Immature natural killer cell (primary cell): Measurements from ENCODE around the gene AKAP5. TPM values are rescaled to one million over a fixed set of nuclear protein-coding genes. Genes with fewer than 3 reads are reported as not detected.

Experiments used
- DNase-seq, 3 donors: peaks; one replicate each; pipeline ENCODE4 v3.0.0; 2022; ENCODE audit warnings: mixed read lengths in 1 of 3
- H3K27ac Mint-ChIP-seq, 6 donors: one replicate each; pipeline ENCODE4 v1.8.0; 2020; ENCODE audit warnings: mixed read lengths in 6 of 6, mild to moderate bottlenecking in 5 of 6, inconsistent platforms in 4 of 6, moderate library complexity in 3 of 6
- H3K27me3 Mint-ChIP-seq, 3 donors: one replicate each; pipeline ENCODE4 v1.8.0; 2020 to 2021; ENCODE audit warnings: low read depth in 3 of 3, mild to moderate bottlenecking in 3 of 3, mixed read lengths in 3 of 3, moderate library complexity in 3 of 3, inconsistent platforms in 1 of 3
- H3K36me3 Mint-ChIP-seq, 3 donors: one replicate each; pipeline ENCODE4 v1.8.0; 2020; ENCODE audit warnings: mixed read lengths in 3 of 3, inconsistent platforms in 2 of 3, mild to moderate bottlenecking in 2 of 3
- H3K4me1 Mint-ChIP-seq, 2 donors: one replicate each; pipeline ENCODE4 v1.8.0; 2020; ENCODE audit warnings: inconsistent platforms in 2 of 2, mild to moderate bottlenecking in 2 of 2, mixed read lengths in 2 of 2, moderate library complexity in 1 of 2
- H3K4me3 Mint-ChIP-seq, 5 donors: one replicate each; pipeline ENCODE4 v1.8.0; 2020; ENCODE audit warnings: mild to moderate bottlenecking in 5 of 5, mixed read lengths in 5 of 5, inconsistent platforms in 3 of 5, moderate library complexity in 3 of 5
- H3K9me3 Mint-ChIP-seq, 6 donors: one replicate each; pipeline ENCODE4 v1.8.0; 2020; ENCODE audit warnings: mild to moderate bottlenecking in 6 of 6, mixed read lengths in 6 of 6, inconsistent platforms in 4 of 6, moderate library complexity in 3 of 6
- polyA plus RNA-seq, 3 donors: library from polyadenylated mRNA; unstranded; fragments of 300-500 nt; fragmentation: Illumina TruSeq; gene quantifications; one replicate each; pipeline ENCODE4 v1.2.3, GENCODE V29; 2021

AKAP5 gene
- polyA plus RNA-seq, 3 donors from 2014 or later, result 1.5 to 5.8 (median 4.2) TPM

DNA sequence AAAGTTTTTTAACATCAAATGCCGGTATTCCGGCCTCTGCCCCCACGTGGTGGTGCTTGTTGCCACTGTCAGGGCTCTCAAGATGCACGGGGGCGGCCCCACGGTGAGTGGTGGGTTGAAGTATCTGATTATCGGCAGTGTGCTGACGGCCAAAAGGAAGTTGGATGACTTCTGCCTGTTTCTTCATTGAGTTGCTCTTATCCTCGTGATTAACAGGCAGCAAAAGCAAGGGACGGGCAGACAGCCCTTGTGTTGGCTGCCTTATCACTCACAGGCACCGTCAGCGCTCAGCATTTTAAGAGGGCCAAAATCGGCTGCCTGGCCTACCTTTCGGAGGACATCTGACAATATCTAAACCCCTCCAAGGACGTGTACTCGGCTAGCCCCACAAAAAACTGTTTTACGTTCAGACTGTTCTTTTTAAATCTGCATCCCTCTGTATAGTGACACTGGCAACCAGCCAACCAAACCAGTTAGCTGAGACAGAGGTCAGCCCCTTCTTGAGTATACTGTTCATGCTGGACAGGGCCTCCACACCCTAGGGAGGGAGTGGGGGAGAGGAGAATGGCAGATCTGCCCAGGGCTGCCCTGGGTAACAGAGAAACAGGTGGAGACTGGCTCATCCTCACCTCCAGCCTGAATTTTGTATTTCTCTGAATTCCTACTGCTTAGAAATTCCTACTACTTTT, 22.9 kb upstream of the AKAP5 start:
- peaks cover 51 to 57% of the 10 kb centered on the region in 2 donors for H3K4me1 Mint-ChIP-seq
- H3K27ac Mint-ChIP-seq, result peak overlapping the region in 2 of 6 donors; percentile 15 to 58
- DNase-seq, result no peak
- no peak overlapping the region for H3K4me3 Mint-ChIP-seq
- no peaks in the 10 kb centered on the region for H3K9me3 Mint-ChIP-seq
- H3K36me3 Mint-ChIP-seq, result peaks cover 12 to 33% (median 25%) of the 10 kb centered on the region in 3 donors
- peaks cover 2 to 7% (median 3%) of the 10 kb centered on the region in 3 donors for H3K27me3 Mint-ChIP-seq

DNA sequence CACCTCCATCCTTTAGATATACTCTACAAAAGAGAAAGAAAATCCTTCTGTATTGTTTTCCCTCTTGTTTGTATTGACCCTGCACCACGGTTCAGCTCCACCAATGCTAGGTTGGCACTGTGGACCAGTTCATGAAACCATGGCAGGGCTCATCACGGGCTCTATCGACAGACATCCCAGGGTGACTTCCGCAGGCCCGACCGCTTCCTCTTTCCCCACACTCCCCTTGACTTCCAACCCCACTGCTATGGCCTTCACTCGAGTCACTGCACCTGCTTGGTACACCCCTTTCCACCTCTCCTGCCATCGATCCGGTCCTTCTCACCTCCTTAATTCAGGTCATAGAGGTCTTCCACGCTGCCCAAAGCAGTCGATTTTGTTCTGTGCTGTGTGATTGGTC, 21.2 kb upstream of the AKAP5 start:
- no peaks in the 10 kb centered on the region for H3K9me3 Mint-ChIP-seq
- H3K4me1 Mint-ChIP-seq, result peaks cover 53 to 59% of the 10 kb centered on the region in 2 donors
- peaks cover 6 to 15% (median 8%) of the 10 kb centered on the region in 3 donors for H3K27me3 Mint-ChIP-seq
- peak overlapping the region; percentile 57 to 76 (median 72) for H3K4me3 Mint-ChIP-seq
- H3K27ac Mint-ChIP-seq, result peak overlapping the region; percentile 88 to 99 (median 96)
- peaks cover 8 to 25% (median 17%) of the 10 kb centered on the region in 3 donors for H3K36me3 Mint-ChIP-seq
- no peak for DNase-seq

DNA sequence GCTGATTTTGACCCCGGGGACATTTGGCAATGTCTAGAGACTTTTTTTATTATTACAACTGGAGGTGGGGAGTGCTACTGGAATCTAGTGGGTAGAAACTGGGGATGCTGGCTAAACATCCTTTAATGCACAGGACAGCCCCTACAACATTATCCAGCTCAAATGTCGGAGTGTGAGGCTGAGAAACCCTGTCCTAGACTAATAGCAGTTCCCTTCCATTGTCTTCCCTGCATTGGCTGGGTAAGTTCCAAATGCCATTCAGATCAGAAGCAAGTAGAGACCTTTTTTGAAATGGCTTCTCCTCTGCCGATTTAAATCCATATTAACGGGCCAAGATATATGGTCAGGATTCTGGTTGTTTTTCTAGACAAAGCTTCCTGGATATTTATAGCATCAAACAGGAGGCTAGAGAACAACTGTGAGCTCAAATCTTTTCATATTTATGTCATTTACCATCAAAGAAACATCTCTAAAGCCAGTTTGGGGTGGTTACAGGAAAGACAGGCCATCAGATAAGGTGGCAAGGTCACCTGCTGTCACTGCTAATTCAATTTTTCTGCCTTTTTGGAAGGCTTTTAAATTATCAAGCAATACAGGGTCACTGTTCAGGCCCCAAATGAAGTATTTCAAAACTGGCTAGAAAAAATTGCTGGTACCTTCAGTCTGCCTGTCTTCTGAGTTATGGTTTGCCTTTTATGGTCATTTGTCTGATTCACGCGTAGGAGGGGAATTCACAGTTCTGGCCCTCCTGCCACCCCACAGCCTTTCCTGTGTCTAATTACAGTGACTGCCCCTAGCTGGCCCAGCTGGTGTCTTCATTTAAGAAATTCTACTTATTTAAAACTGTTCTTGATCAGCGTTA, 20.1 kb upstream of the AKAP5 start:
- Mint-ChIP-seq H3K27ac (peak overlapping the region; percentile 88 to 99 (median 96)), H3K4me3 (peak overlapping the region; percentile 57 to 76 (median 72)), H3K27me3 (peaks cover 6 to 15% (median 8%) of the 10 kb centered on the region in 3 donors), H3K36me3 (peaks cover 8 to 22% (median 16%) of the 10 kb centered on the region in 3 donors), H3K4me1 (peaks cover 58 to 60% of the 10 kb centered on the region in 2 donors), H3K9me3 (no peaks in the 10 kb centered on the region)
- DNase-seq, result peak; percentile 77 to 81 (median 78)

DNA sequence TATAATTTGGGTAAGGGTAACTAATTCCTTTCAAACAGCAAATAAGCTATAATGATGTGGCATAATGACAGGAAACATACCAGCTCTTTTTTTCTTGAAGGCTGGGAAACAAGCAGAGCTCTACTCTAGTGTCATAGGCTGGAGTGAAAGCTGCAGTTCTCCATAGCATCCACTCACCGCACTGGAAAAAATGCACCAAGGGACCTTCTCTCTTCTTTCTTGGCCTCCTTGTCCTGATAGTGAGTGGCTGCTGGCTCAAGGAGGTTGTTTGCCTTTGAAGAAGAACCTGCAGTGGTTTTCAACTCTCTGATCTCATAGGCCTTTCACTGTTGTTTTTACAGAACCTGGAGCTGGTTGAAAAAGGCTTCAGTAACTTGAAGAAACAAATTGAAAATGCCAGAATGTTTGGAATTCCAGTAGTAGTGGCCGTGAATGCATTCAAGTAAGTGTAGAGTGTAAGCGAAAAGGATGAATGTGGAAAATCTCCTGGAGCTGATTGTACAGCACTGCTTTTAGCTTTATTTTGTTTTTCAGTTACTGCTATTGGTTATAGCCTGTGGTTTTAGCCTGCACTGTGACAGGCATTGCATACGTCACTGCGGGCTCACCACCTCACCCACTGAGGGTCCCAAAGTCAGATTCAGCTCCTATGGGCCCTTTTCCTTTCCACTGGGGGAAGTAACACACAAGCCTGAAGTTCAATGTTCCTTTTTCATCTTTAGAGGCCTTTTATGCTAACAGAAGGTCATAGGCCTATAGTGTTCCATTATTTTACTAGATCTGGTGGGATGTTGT, 17.2 kb upstream of the AKAP5 start:
- Mint-ChIP-seq H3K36me3 (peaks cover 7 to 16% (median 10%) of the 10 kb centered on the region in 3 donors), H3K4me3 (peak overlapping the region; percentile 49 to 71 (median 68)), H3K27me3 (peaks cover 6 to 15% (median 8%) of the 10 kb centered on the region in 3 donors), H3K27ac (peak overlapping the region; percentile 95 to 98 (median 96)), H3K4me1 (peaks cover 65 to 69% of the 10 kb centered on the region in 2 donors), H3K9me3 (no peaks in the 10 kb centered on the region)
- peak; percentile 79 to 88 (median 80) for DNase-seq

DNA sequence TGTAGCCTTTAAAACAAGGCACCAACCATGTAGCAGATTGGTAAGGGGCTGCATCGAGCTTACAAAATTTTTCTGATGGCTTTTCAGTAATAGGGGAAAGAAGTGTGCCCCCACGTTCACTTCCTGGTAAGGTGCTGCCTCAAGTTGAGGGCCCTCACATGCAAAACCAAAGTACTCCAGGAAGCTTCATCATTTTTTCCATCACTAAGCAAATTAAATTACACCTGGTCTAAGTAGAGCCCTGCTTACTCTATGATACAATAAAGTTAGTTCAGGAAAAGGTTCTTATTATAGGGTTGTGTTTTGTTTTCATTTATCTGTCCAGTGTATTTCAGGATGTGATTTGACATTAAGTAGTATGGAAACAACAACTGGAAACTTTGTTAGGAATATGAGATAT, 15.0 kb upstream of the AKAP5 start:
- Mint-ChIP-seq H3K4me1 (peaks cover 45 to 48% of the 10 kb centered on the region in 2 donors), H3K9me3 (no peaks in the 10 kb centered on the region), H3K36me3 (peaks cover 4 to 17% (median 9%) of the 10 kb centered on the region in 3 donors), H3K4me3 (peak overlapping the region in 1 of 5 donors; percentile 52), H3K27me3 (peaks cover 6 to 13% (median 8%) of the 10 kb centered on the region in 3 donors), H3K27ac (peak overlapping the region; percentile 70 to 96 (median 82))
- DNase-seq, result no peak

DNA sequence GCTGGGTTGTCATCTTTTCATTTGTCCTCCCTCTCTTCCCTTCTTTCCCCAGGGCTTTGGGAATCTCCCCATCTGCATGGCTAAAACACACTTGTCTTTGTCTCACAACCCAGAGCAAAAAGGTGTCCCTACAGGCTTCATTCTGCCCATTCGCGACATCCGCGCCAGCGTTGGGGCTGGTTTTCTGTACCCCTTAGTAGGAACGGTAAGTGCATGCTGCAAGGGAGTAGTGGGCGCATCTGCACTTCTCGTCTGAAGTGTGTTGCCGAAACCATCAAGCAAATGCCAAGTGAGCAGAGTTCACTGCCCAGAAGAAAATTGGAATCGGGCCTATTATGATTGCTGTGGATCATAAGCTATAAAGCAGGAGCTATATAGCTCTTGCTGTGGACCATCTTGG, 10.6 kb upstream of the AKAP5 start:
- Mint-ChIP-seq H3K9me3 (no peaks in the 10 kb centered on the region), H3K27ac (peak overlapping the region in 2 of 6 donors; percentile 6 to 76), H3K4me1 (peaks cover 18 to 29% of the 10 kb centered on the region in 2 donors), H3K4me3 (no peak overlapping the region), H3K36me3 (peaks cover 16 to 21% (median 17%) of the 10 kb centered on the region in 3 donors), H3K27me3 (no peaks in the 10 kb centered on the region)
- DNase-seq, result no peak

DNA sequence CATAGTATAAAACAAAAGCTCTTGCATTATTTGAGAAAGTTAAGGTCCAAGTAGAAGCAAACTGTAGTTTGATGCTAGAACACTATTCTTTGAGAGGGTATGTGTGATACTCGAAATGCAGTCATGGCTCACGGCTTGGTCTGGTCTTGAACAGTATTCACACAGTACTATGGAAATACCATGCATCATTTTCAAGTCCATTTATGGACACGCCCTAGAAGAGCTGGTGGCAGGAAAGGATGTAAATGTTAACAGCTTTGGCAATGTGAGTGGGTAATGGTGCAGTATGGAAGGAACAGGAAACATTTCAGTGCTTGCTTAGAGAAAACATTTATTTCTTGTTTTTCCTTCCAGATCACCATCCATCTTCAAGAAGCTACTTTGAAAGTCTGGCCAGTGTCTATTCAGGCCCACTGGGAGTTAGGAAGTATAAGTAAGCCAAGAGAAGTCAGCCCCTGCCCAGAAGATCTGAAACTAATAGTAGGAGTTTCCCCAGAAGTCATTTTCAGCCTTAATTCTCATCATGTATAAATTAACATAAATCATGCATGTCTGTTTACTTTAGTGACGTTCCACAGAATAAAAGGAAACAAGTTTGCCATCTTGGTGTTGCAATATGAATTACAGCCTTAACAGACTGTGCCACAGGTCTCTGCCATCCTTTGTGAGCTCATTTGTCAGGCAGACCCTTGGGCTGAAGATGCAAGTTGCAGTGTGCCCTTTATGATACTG, 5.7 kb upstream of the AKAP5 start:
- H3K9me3 Mint-ChIP-seq, result no peaks in the 10 kb centered on the region
- no peak overlapping the region for H3K4me3 Mint-ChIP-seq
- no peaks in the 10 kb centered on the region for H3K27me3 Mint-ChIP-seq
- peaks cover 17 to 31% of the 10 kb centered on the region in 2 donors for H3K4me1 Mint-ChIP-seq
- peak overlapping the region; percentile 1 to 73 (median 32) for H3K27ac Mint-ChIP-seq
- DNase-seq, result no peak
- peaks cover 2 to 15% (median 14%) of the 10 kb centered on the region in 3 donors for H3K36me3 Mint-ChIP-seq

DNA sequence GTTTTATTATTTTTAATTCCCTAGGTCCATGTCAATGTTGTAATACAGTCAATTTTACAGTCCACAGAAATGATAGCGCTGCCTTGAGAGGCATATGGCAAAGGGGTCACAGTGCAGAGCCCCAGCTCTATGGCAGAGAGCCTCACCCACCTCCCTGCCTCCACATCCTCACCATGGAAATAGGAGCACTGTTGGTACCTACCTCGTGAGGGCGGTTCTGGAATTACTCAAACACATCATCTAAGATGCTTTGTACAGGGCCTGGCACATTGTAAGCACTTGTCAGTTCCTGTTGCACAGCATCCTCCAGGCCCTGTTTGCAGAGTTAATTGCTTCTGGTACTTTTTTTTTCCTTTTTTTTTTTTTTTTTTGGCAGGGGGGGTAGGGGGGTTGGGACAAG, 4.1 kb upstream of the AKAP5 start:
- Mint-ChIP-seq H3K27ac (peak overlapping the region in 1 of 6 donors; percentile 53), H3K27me3 (peaks cover 4 to 5% (median 5%) of the 10 kb centered on the region in 3 donors), H3K4me3 (no peak overlapping the region), H3K9me3 (no peaks in the 10 kb centered on the region), H3K36me3 (peaks cover 0 to 12% (median 4%) of the 10 kb centered on the region in 3 donors), H3K4me1 (peaks cover 29 to 41% of the 10 kb centered on the region in 2 donors)
- no peak for DNase-seq

DNA sequence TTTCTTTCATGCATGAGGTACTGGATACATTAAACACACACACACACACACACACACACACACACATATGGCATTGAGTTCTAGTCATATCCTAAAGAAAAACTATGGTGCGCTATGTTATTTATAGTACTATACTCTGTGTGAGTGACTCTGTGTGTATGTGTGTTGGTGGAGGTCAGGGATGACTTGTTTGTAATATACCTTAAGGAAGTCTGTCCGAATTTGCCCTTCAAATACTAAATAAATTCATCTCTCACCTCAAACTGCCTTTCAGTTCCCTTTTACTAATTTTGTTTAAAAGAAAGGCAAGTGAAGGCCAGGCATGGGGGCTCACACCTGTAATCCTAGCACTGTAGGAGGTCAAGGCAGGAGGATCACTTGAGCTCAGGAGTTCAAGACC, 2.1 kb upstream of the AKAP5 start:
- Mint-ChIP-seq H3K27me3 (peaks cover 4 to 5% (median 5%) of the 10 kb centered on the region in 3 donors), H3K36me3 (peaks cover 0 to 4% (median 3%) of the 10 kb centered on the region in 3 donors), H3K9me3 (no peaks in the 10 kb centered on the region), H3K27ac (peak overlapping the region in 4 of 6 donors; percentile 24 to 97 (median 30)), H3K4me1 (peaks cover 48 to 49% of the 10 kb centered on the region in 2 donors), H3K4me3 (peak overlapping the region in 2 of 5 donors; percentile 2 to 15)
- no peak for DNase-seq

DNA sequence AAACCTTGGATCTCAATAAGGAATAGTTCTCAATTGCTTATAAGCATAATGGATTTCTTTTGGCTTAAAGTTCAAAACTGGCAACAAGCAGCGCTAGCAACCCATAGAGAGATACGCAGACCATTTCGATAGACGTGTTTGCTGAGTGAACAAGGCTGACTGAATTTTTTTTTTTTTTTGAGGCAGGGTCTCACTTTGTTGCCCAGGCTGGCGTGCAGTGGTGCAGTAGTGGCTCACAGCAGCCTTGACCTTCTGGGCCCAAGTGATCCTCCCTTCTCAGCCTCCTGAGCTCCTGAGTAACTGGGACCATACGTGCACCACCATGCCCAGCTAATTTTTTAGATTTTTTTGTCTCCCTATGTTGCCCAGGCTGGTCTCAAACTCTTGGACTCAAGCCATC, 1.4 kb upstream of the AKAP5 start:
- Mint-ChIP-seq H3K36me3 (peaks cover 0 to 5% (median 4%) of the 10 kb centered on the region in 3 donors), H3K9me3 (no peaks in the 10 kb centered on the region), H3K4me1 (peaks cover 46 to 54% of the 10 kb centered on the region in 2 donors), H3K27ac (peak overlapping the region in 5 of 6 donors; percentile 88 to 97 (median 94)), H3K27me3 (peaks cover 4 to 5% (median 5%) of the 10 kb centered on the region in 3 donors), H3K4me3 (peak overlapping the region in 3 of 5 donors; percentile 90 to 97 (median 93))
- DNase-seq, result no peak

DNA sequence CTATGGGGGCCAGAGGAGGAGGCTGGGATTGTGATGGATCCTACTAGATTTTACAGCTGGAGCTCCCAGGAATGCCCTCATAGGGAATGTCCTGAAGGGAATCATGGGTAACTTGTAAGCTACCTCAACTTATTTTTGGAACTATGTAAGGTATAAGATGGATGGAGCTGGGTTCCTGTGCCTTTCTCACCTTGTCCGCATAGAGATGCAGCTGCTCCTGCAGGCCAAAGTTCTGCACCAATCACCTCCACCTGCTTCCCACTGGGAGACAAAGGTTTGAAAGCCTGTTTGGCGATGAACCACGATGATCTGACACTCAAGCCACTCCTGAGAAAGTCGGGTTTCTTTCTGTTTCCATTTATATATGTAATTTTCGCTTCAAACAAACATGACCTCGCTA, 648 bp upstream of the AKAP5 start:
- Mint-ChIP-seq H3K27me3 (peaks cover 4 to 5% (median 5%) of the 10 kb centered on the region in 3 donors), H3K36me3 (peaks cover 0 to 5% (median 0%) of the 10 kb centered on the region in 3 donors), H3K27ac (peak overlapping the region; percentile 88 to 97 (median 94)), H3K9me3 (no peaks in the 10 kb centered on the region), H3K4me1 (peaks cover 43 to 54% of the 10 kb centered on the region in 2 donors), H3K4me3 (peak overlapping the region; percentile 87 to 98 (median 93))
- DNase-seq, result no peak

DNA sequence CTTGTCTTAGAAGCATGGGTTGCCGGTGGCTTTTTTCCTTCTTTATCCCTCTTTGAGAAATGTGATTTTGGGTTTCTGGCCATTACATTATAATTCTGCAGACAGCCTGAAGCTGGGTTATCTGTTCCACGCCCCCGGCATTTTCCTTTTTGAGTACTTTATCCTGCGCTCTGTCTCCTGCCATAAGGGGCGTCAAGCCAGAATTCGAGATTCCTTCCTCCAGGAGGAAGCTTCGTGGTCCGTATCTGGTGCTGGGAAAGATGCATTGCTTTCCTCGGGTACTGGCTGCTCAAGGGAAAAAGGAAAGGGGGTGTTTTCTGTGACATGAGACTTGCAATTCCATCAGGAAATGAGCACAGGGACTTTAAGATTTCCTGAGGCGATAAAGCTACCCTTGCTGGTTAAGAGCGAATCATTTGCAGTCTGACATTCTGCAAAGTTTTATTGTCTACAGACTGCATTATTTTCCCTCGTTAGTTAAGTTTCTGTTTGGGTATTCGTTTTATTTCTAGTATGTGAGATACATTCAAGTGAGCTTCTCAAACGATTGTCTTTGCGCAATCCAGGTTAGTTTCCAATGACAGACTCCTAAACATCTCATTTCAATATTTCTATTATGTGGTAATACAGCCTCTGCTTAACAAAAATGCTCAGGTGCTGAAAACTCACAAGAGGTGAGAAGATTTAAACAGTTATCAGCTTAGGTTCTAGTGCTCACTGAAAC, 694 bp downstream of the AKAP5 start:
- no peak for DNase-seq
- Mint-ChIP-seq H3K36me3 (peaks cover 0 to 5% (median 0%) of the 10 kb centered on the region in 3 donors), H3K4me3 (peak overlapping the region; percentile 87 to 94 (median 92)), H3K4me1 (peaks cover 39 to 47% of the 10 kb centered on the region in 2 donors), H3K9me3 (no peaks in the 10 kb centered on the region), H3K27me3 (peaks cover 4 to 5% (median 5%) of the 10 kb centered on the region in 3 donors), H3K27ac (peak overlapping the region; percentile 83 to 94 (median 94))
